Activated T-cell treated with anti-CD3 and anti-CD28 coated beads, Interleukin-2, amount 50 U/mL, for 72 hours (primary cell): ENCODE results near the gene IGFBP1. TPM values are rescaled to one million over a fixed set of nuclear protein-coding genes. Genes with fewer than 3 reads are reported as not detected.

ENCODE experiments used
- ATAC-seq, 2 donors: fragments of 150-1000 bp; cut with Tn5 transposase; replicated peaks in 1 of 2; 2 replicates each; pipeline ENCODE4 v1.10.0; 2021; ENCODE audit warnings: moderate library complexity in 2 of 2, mild to moderate bottlenecking in 1 of 2
- DNase-seq, 2 donors: peaks; one replicate each; pipeline ENCODE4 v3.0.0; 2021 to 2022; ENCODE audit warnings: mixed read lengths in 1 of 2
- H3K27ac Mint-ChIP-seq: one replicate; pipeline ENCODE4 v1.8.0; 2022; ENCODE audit warnings: mild to moderate bottlenecking, moderate library complexity, mixed read lengths
- H3K27me3 Mint-ChIP-seq: one replicate; pipeline ENCODE4 v1.8.0; 2022; ENCODE audit warnings: low read depth, mixed read lengths
- H3K36me3 Mint-ChIP-seq, 2 donors: one replicate each; pipeline ENCODE4 v1.8.0; 2022; ENCODE audit warnings: mixed read lengths in 2 of 2, mild to moderate bottlenecking in 1 of 2; ENCODE audit not compliant: insufficient read depth in 2 of 2
- H3K4me1 Mint-ChIP-seq: one replicate; pipeline ENCODE4 v1.8.0; 2022; ENCODE audit warnings: low read depth, mixed read lengths
- H3K4me3 Mint-ChIP-seq, 2 donors: one replicate each; pipeline ENCODE4 v1.8.0; 2022; ENCODE audit warnings: mild to moderate bottlenecking in 2 of 2, mixed read lengths in 2 of 2, moderate library complexity in 2 of 2
- H3K9me3 Mint-ChIP-seq, 2 donors: one replicate each; pipeline ENCODE4 v1.8.0; 2022; ENCODE audit warnings: mixed read lengths in 2 of 2
- total RNA-seq, 2 donors: library from RNA; stranded (reverse); gene quantifications; one replicate each; pipeline ENCODE4 v1.2.3, GENCODE V29; 2022

The IGFBP1 gene
- total RNA-seq, 2 donors from 2014 or later: not detected

DNA sequence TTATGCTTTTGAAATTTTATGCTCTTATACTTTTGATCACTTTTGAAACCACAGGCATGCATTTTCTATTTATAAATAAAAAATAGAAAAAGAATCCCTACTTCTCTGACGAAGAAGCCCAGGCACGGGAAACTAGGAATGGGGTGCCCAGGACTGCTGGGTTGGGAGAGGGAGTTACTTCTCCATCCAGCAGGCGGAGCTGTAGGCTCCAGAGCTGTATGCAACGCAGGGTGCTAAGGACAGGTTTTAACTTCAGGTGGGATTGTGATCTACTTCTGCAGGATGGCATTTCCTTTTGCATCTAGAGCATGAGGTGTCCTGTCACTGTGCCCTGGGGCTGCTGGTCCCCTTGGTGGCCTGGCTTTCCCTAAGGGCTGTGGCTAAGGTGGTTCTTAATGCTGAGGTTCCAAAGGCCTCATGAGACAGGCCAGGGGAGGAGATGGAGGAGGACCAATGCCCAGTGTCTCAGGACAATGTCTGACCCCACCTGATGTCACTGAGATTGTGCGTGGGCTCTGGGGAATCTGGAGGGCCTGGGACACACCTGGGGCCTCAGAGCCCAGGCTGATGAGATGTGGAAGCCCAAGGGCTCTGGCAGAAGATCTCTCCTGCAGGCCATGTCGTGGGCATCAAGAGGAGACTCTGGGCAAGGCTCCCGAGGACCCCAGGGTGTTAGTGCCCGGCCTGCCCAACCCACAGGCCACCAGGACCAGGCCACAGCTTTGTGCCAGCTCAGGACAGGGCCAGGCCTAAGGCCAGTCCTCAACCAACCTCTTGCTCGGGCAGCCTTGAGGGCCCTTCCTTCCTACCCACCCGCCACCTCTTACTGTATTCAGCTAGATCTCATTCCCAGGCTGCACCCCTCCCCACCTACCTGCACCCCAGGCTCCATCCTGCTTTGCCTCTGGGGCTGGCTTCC, 15.9 kb upstream of the IGFBP1 start:
- Mint-ChIP-seq H3K27me3 (no peaks in the 10 kb centered on the region), H3K4me1 (no peaks in the 10 kb centered on the region), H3K27ac (no peak overlapping the region), H3K4me3 (no peak overlapping the region), H3K36me3 (no peaks in the 10 kb centered on the region), H3K9me3 (peaks cover 2 to 4% of the 10 kb centered on the region in 2 donors)
- ATAC-seq: no peak
- DNase-seq: no peak

- DNase-seq (no peak), ATAC-seq (no peak)
- Mint-ChIP-seq H3K36me3 (no peaks in the 10 kb centered on the region), H3K4me3 (no peak within 1 kb of the TSS), H3K27me3 (no peaks in the 10 kb centered on the region), H3K4me1 (no peaks in the 10 kb centered on the region), H3K27ac (no peak within 1 kb of the TSS), H3K9me3 (peaks cover 2 to 4% of the 10 kb centered on the region in 2 donors)
Measured at GRCh38 chr7:45873035-45873354, 15.3 kb upstream of the IGFBP1 start, which contains the start of gene CCDC201. CCDC201 (minus strand) TSS chr7:45873082; CDS start chr7:45873007, 75 bp downstream.

GRCh38 chr7:45873355-45873754, 14.9 kb upstream of the IGFBP1 start:
- ATAC-seq: no peak
- no peak overlapping the region for H3K4me3 Mint-ChIP-seq
- no peaks in the 10 kb centered on the region for H3K36me3 Mint-ChIP-seq
- no peak for DNase-seq
- H3K9me3 Mint-ChIP-seq: peaks cover 2 to 4% of the 10 kb centered on the region in 2 donors
- H3K4me1 Mint-ChIP-seq: no peaks in the 10 kb centered on the region
- H3K27me3 Mint-ChIP-seq: no peaks in the 10 kb centered on the region
- H3K27ac Mint-ChIP-seq: no peak overlapping the region

GRCh38 chr7:45874408-45875131, 13.7 kb upstream of the IGFBP1 start:
- Mint-ChIP-seq H3K36me3 (no peaks in the 10 kb centered on the region), H3K27ac (no peak overlapping the region), H3K4me3 (no peak overlapping the region), H3K4me1 (no peaks in the 10 kb centered on the region), H3K9me3 (peaks cover 2 to 6% of the 10 kb centered on the region in 2 donors), H3K27me3 (no peaks in the 10 kb centered on the region)
- no peak for ATAC-seq
- no peak for DNase-seq

GRCh38 chr7:45876519-45876918, 11.8 kb upstream of the IGFBP1 start:
- no peak overlapping the region for H3K4me3 Mint-ChIP-seq
- H3K27ac Mint-ChIP-seq: no peak overlapping the region
- no peaks in the 10 kb centered on the region for H3K36me3 Mint-ChIP-seq
- H3K27me3 Mint-ChIP-seq: no peaks in the 10 kb centered on the region
- ATAC-seq (no peak), DNase-seq (no peak)
- H3K9me3 Mint-ChIP-seq: peaks cover 2 to 6% of the 10 kb centered on the region in 2 donors
- no peaks in the 10 kb centered on the region for H3K4me1 Mint-ChIP-seq

- H3K27ac Mint-ChIP-seq: no peak overlapping the region
- ATAC-seq: no peak
Measured at GRCh38 chr7:45878457-45879144, 9.7 kb upstream of the IGFBP1 start.

GRCh38 chr7:45880433-45880860, 7.8 kb upstream of the IGFBP1 start:
- no peak overlapping the region for H3K27ac Mint-ChIP-seq
- H3K27me3 Mint-ChIP-seq: peaks cover 13% of the 10 kb centered on the region
- H3K4me3 Mint-ChIP-seq: no peak overlapping the region
- DNase-seq (no peak), ATAC-seq (no peak)
- H3K36me3 Mint-ChIP-seq: no peaks in the 10 kb centered on the region
- no peaks in the 10 kb centered on the region for H3K4me1 Mint-ChIP-seq
- peaks cover 2 to 6% of the 10 kb centered on the region in 2 donors for H3K9me3 Mint-ChIP-seq

More at GRCh38 chr7:45878457-45879144, 9.7 kb upstream of the IGFBP1 start:
- Mint-ChIP-seq H3K36me3 (no peaks in the 10 kb centered on the region), H3K4me3 (no peak overlapping the region), H3K27me3 (no peaks in the 10 kb centered on the region), H3K4me1 (no peaks in the 10 kb centered on the region), H3K9me3 (peaks cover 2 to 6% of the 10 kb centered on the region in 2 donors)
- DNase-seq: no peak

GRCh38 chr7:45881280-45881758, 7.0 kb upstream of the IGFBP1 start:
- Mint-ChIP-seq H3K27ac (no peak overlapping the region), H3K27me3 (peaks cover 14% of the 10 kb centered on the region), H3K9me3 (peaks cover 2 to 6% of the 10 kb centered on the region in 2 donors), H3K4me3 (no peak overlapping the region), H3K36me3 (no peaks in the 10 kb centered on the region), H3K4me1 (no peaks in the 10 kb centered on the region)
- DNase-seq (no peak), ATAC-seq (no peak)

DNA sequence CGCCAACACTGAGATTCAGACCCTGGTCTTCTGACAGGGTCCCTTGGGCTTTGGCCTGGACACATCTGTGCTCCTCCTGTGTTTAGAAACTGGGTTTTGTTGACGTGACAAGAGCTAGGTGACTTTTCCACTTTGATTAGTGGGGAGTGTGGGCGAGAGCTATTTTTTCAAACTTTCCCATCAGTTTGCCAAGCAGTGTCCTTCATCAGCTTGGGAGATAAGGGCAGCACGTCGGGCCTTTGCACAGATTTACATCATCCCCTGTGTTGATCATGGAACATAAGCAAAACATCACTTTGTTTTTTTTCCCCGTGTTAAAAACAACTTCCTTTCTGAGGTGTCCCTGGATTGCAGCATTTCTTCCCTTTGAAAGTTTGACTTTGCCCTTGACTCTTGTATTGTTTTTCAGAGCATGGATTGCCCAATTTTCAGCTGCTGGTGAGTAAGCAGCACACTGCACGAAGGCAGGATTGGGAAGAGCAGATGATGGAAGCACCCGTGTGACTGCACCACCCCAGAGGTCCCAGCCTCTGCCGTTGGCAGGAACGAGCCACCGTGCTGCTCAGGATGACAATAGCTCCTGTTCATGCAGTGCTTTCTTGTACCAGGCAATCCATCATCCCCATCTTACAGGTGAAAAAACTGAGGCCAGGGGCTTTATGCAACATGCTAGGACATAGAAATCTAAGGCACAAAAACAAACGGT, 6.4 kb upstream of the IGFBP1 start:
- H3K4me1 Mint-ChIP-seq: no peaks in the 10 kb centered on the region
- peaks cover 20% of the 10 kb centered on the region for H3K27me3 Mint-ChIP-seq
- no peak overlapping the region for H3K4me3 Mint-ChIP-seq
- H3K36me3 Mint-ChIP-seq: no peaks in the 10 kb centered on the region
- H3K9me3 Mint-ChIP-seq: peaks cover 2 to 6% of the 10 kb centered on the region in 2 donors
- DNase-seq: no peak
- H3K27ac Mint-ChIP-seq: no peak overlapping the region
- no peak for ATAC-seq

GRCh38 chr7:45882465-45882810, 5.8 kb upstream of the IGFBP1 start:
- no peak for ATAC-seq
- Mint-ChIP-seq H3K27ac (no peak overlapping the region), H3K9me3 (peaks cover 0 to 2% of the 10 kb centered on the region in 2 donors), H3K36me3 (no peaks in the 10 kb centered on the region), H3K4me3 (no peak overlapping the region), H3K27me3 (peaks cover 25% of the 10 kb centered on the region), H3K4me1 (no peaks in the 10 kb centered on the region)
- DNase-seq: no peak

DNA sequence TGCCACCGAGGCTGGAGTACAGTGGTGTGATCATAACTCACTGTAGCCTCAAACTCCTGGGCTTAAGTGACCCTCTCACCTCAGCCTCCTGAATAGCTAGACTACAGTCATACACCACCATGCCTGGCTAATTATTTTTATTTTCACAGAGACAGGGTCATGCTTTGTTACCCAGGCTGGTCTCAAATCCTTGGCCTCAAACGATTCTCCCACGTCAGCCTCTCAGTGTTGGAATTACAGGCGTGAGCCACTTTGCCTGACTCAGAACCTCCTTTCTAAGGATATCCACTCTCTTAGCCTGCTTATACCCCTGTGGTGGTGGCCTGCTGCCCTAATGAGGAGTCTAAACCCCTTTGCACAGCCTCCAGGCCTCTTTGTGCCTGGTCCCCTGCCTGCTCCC, 4.2 kb upstream of the IGFBP1 start:
- no peak for DNase-seq
- Mint-ChIP-seq H3K36me3 (no peaks in the 10 kb centered on the region), H3K9me3 (peaks cover 0 to 2% of the 10 kb centered on the region in 2 donors), H3K4me3 (no peak overlapping the region), H3K27ac (no peak overlapping the region), H3K4me1 (no peaks in the 10 kb centered on the region), H3K27me3 (peaks cover 39% of the 10 kb centered on the region)
- ATAC-seq: no peak

DNA sequence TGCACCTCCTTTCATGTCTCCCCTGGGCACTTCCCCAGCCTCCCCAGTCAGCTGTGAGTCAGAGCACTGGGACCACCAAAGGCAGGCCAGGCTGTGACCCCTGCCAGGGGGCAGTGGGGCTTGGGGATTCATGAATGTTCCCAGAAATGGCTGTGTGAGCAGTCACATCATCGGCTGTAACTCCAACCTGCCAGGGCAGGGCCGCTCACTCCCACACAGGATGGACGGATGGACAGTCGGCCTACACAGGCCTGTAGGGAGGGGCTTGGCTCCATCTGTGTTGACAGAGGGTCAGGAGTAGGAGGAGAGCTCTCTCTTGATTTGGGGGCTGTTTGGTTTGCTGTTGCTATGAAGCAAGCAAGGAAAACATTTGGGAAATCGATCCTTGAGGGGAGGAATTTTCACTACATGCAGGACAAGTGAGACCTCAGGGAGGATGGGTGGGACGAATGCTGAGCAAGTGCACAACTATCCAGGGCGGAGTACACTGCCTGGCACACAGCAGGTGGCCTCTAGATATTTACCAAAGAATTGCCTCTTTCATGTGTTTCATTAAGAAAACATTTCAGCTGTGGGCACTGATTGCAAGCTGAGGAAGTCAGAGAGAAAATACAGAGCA, 2.9 kb upstream of the IGFBP1 start:
- no peak overlapping the region for H3K27ac Mint-ChIP-seq
- H3K9me3 Mint-ChIP-seq: no peaks in the 10 kb centered on the region

More for the DNA sequence above, 2.9 kb upstream of the IGFBP1 start:
- DNase-seq: no peak
- Mint-ChIP-seq H3K36me3 (no peaks in the 10 kb centered on the region), H3K4me1 (no peaks in the 10 kb centered on the region), H3K27me3 (peaks cover 46% of the 10 kb centered on the region), H3K4me3 (no peak overlapping the region)
- no peak for ATAC-seq
